ENCODE results near the gene KRT78.

Gene KRT78

GRCh38 chr12:52808573-52809160 is 40.1 kb downstream of the KRT78 start:
- H3K4me1 Mint-ChIP-seq (ENCODE audit: low read depth): no peaks in the 10 kb centered on the region
- H3K27ac Mint-ChIP-seq: no peak overlapping the region
- no peaks in the 10 kb centered on the region for H3K36me3 Mint-ChIP-seq (ENCODE audit: low read depth)
- no peaks in the 10 kb centered on the region for H3K9me3 Mint-ChIP-seq
- no peaks in the 10 kb centered on the region for H3K27me3 Mint-ChIP-seq
- H3K4me3 Mint-ChIP-seq: no peak overlapping the region
- no peak for DNase-seq

- no peak overlapping the region for H3K27ac Mint-ChIP-seq
- H3K36me3 Mint-ChIP-seq (ENCODE audit: low read depth): no peaks in the 10 kb centered on the region
- no peaks in the 10 kb centered on the region for H3K9me3 Mint-ChIP-seq
- no peaks in the 10 kb centered on the region for H3K27me3 Mint-ChIP-seq
- H3K4me3 Mint-ChIP-seq: no peak overlapping the region
- no peaks in the 10 kb centered on the region for H3K4me1 Mint-ChIP-seq (ENCODE audit: low read depth)
- DNase-seq: no peak
Observed at GRCh38 chr12:52807544-52808470, 41.0 kb downstream of the KRT78 start.

GRCh38 chr12:52806821-52807543 is 41.8 kb downstream of the KRT78 start:
- H3K4me1 Mint-ChIP-seq (ENCODE audit: low read depth): no peaks in the 10 kb centered on the region
- no peak for DNase-seq
- H3K27ac Mint-ChIP-seq: no peak overlapping the region
- no peak overlapping the region for H3K4me3 Mint-ChIP-seq
- H3K27me3 Mint-ChIP-seq: no peaks in the 10 kb centered on the region
- H3K9me3 Mint-ChIP-seq: no peaks in the 10 kb centered on the region
- no peaks in the 10 kb centered on the region for H3K36me3 Mint-ChIP-seq (ENCODE audit: low read depth)

- Mint-ChIP-seq H3K4me3 (no peak overlapping the region), H3K4me1 (ENCODE audit: low read depth) (no peaks in the 10 kb centered on the region), H3K27ac (no peak overlapping the region), H3K27me3 (no peaks in the 10 kb centered on the region), H3K36me3 (ENCODE audit: low read depth) (no peaks in the 10 kb centered on the region), H3K9me3 (no peaks in the 10 kb centered on the region)
- no peak for DNase-seq
Observed at GRCh38 chr12:52806169-52806811, 42.5 kb downstream of the KRT78 start.

GRCh38 chr12:52805739-52806138 is 43.1 kb downstream of the KRT78 start:
- Mint-ChIP-seq H3K27ac (no peak overlapping the region), H3K9me3 (no peaks in the 10 kb centered on the region), H3K4me1 (ENCODE audit: low read depth) (no peaks in the 10 kb centered on the region), H3K4me3 (no peak overlapping the region), H3K27me3 (no peaks in the 10 kb centered on the region), H3K36me3 (ENCODE audit: low read depth) (no peaks in the 10 kb centered on the region)
- no peak for DNase-seq

GRCh38 chr12:52805000-52805399 is 43.8 kb downstream of the KRT78 start:
- no peak overlapping the region for H3K4me3 Mint-ChIP-seq

GRCh38 chr12:52802442-52802841 is 46.4 kb downstream of the KRT78 start:
- Mint-ChIP-seq H3K9me3 (no peaks in the 10 kb centered on the region), H3K36me3 (ENCODE audit: low read depth) (no peaks in the 10 kb centered on the region), H3K4me1 (ENCODE audit: low read depth) (no peaks in the 10 kb centered on the region), H3K4me3 (no peak overlapping the region), H3K27ac (no peak overlapping the region), H3K27me3 (no peaks in the 10 kb centered on the region)
- no peak for DNase-seq

More at GRCh38 chr12:52805000-52805399, 43.8 kb downstream of the KRT78 start:
- Mint-ChIP-seq H3K36me3 (ENCODE audit: low read depth) (no peaks in the 10 kb centered on the region), H3K27ac (no peak overlapping the region), H3K9me3 (no peaks in the 10 kb centered on the region), H3K4me1 (ENCODE audit: low read depth) (no peaks in the 10 kb centered on the region), H3K27me3 (no peaks in the 10 kb centered on the region)
- DNase-seq: no peak

GRCh38 chr12:52801773-52802172 is 47.0 kb downstream of the KRT78 start:
- H3K27me3 Mint-ChIP-seq: no peaks in the 10 kb centered on the region
- no peak overlapping the region for H3K4me3 Mint-ChIP-seq
- no peaks in the 10 kb centered on the region for H3K36me3 Mint-ChIP-seq (ENCODE audit: low read depth)
- H3K4me1 Mint-ChIP-seq (ENCODE audit: low read depth): no peaks in the 10 kb centered on the region
- DNase-seq: no peak
- H3K9me3 Mint-ChIP-seq: no peaks in the 10 kb centered on the region
- no peak overlapping the region for H3K27ac Mint-ChIP-seq

GRCh38 chr12:52800259-52800917 is 48.4 kb downstream of the KRT78 start:
- Mint-ChIP-seq H3K36me3 (ENCODE audit: low read depth) (no peaks in the 10 kb centered on the region), H3K27ac (no peak overlapping the region), H3K27me3 (no peaks in the 10 kb centered on the region), H3K4me3 (no peak overlapping the region), H3K9me3 (no peaks in the 10 kb centered on the region), H3K4me1 (ENCODE audit: low read depth) (no peaks in the 10 kb centered on the region)
- no peak for DNase-seq

- Mint-ChIP-seq H3K27me3 (no peaks in the 10 kb centered on the region), H3K9me3 (no peaks in the 10 kb centered on the region), H3K4me1 (ENCODE audit: low read depth) (peaks cover 3% of the 10 kb centered on the region), H3K36me3 (ENCODE audit: low read depth) (no peaks in the 10 kb centered on the region), H3K4me3 (no peak overlapping the region), H3K27ac (no peak overlapping the region)
- no peak for DNase-seq
Observed at GRCh38 chr12:52799505-52800211, 49.1 kb downstream of the KRT78 start.

GRCh38 chr12:52798671-52799504 is 49.9 kb downstream of the KRT78 start:
- no peak overlapping the region for H3K4me3 Mint-ChIP-seq
- no peak for DNase-seq

GRCh38 chr12:52798003-52798670 is 50.7 kb downstream of the KRT78 start:
- H3K4me1 Mint-ChIP-seq (ENCODE audit: low read depth): peaks cover 14% of the 10 kb centered on the region
- no peak for DNase-seq
- no peaks in the 10 kb centered on the region for H3K27me3 Mint-ChIP-seq
- H3K9me3 Mint-ChIP-seq: no peaks in the 10 kb centered on the region
- H3K4me3 Mint-ChIP-seq: no peak overlapping the region
- no peaks in the 10 kb centered on the region for H3K36me3 Mint-ChIP-seq (ENCODE audit: low read depth)
- no peak overlapping the region for H3K27ac Mint-ChIP-seq

More at GRCh38 chr12:52798671-52799504, 49.9 kb downstream of the KRT78 start:
- no peaks in the 10 kb centered on the region for H3K27me3 Mint-ChIP-seq
- H3K4me1 Mint-ChIP-seq (ENCODE audit: low read depth): peaks cover 11% of the 10 kb centered on the region
- H3K36me3 Mint-ChIP-seq (ENCODE audit: low read depth): no peaks in the 10 kb centered on the region
- H3K9me3 Mint-ChIP-seq: no peaks in the 10 kb centered on the region
- no peak overlapping the region for H3K27ac Mint-ChIP-seq

Data from activated T-cell treated with anti-CD3 and anti-CD28 coated beads, Interleukin-2, amount 50 U/mL, for 24 hours (primary cell).